Cardiac muscle cell (in vitro differentiated cells and primary cell): Measurements from ENCODE around the gene OR11H1. TPM values are rescaled to one million over a fixed set of nuclear protein-coding genes. Genes with fewer than 3 reads are reported as not detected.
"Not testable (repeated sequence)": the region's sequence is repeated elsewhere in the genome, so short reads cannot be mapped to it uniquely, and the experiment has no call there.

ENCODE experiments used
- DNase-seq, 2 donors: peaks; one replicate each; pipeline versions ENCODE4 v3.0.0 to v3.0.0-alpha.2; 2010 to 2017; ENCODE audit warnings: low read depth in 1 of 2, low spot score in 1 of 2
- H3K27ac ChIP-seq: fragments of 200-600 bp; sonication (generic); 2 replicates; pipeline ENCODE4 v1.5.1; 2016
- H3K27me3 ChIP-seq: fragments of 200-600 bp; sonication (generic); 2 replicates; pipeline ENCODE4 v1.6.0; 2016; ENCODE audit warnings: control low read depth
- H3K36me3 ChIP-seq: fragments of 200-600 bp; sonication (generic); 2 replicates; pipeline ENCODE4 v1.5.1; 2016; ENCODE audit warnings: control low read depth
- H3K4me1 ChIP-seq: fragments of 200-600 bp; sonication (generic); 2 replicates; pipeline ENCODE4 v1.8.1; 2017; ENCODE audit warnings: low read depth, mild to moderate bottlenecking, mixed run types
- H3K4me3 ChIP-seq: fragments of 200-600 bp; sonication (generic); 2 replicates; pipeline ENCODE4 v1.5.1; 2016; ENCODE audit warnings: mild to moderate bottlenecking
- H3K9me3 ChIP-seq: fragments of 200-600 bp; sonication (generic); 2 replicates; pipeline ENCODE4 v1.5.1; 2017; ENCODE audit warnings: low read depth, mild to moderate bottlenecking, control low read depth
- polyA plus RNA-seq: library from polyadenylated mRNA; unstranded; fragments of >200 nt; fragmentation: Nextera tagmentation; extraction: Ambion mirVana; gene quantifications from 2 replicates; pipeline ENCODE4 v1.2.1, GENCODE V29; 2016
- total RNA-seq: library from RNA; depleted of rRNA; stranded (reverse); fragments of >200 nt; gene quantifications from 2 replicates; pipeline ENCODE4 v1.2.3, GENCODE V29; 2016

The OR11H1 gene, protein sequence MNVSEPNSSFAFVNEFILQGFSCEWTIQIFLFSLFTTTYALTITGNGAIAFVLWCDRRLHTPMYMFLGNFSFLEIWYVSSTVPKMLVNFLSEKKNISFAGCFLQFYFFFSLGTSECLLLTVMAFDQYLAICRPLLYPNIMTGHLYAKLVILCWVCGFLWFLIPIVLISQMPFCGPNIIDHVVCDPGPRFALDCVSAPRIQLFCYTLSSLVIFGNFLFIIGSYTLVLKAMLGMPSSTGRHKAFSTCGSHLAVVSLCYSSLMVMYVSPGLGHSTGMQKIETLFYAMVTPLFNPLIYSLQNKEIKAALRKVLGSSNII
- total RNA-seq, result not detected in 2 replicates
- polyA plus RNA-seq, result not detected in 2 replicates

DNA sequence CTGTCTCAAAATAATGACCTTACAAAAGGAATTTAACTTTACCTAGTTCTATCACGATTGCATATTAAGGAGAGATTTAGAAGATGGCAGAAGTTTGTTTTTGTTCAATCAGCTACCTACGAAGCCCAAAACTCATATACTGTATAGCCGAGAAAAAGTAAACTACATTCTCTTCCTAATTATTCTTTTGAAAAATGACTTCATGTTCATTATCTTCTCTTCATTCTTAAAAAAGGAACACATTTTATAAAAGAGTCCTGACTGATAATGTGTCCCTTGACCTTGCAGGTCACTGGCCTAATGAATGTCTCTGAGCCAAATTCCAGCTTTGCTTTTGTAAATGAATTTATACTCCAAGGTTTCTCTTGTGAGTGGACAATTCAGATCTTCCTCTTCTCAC is at the start of gene OR11H1:
TSS of gene OR11H1 (plus strand) at position 301 of the 400 bp plus-strand sequence. CDS start at position 301, 0 bp downstream.
- not testable (repeated sequence) for H3K4me3 ChIP-seq, H3K9me3 ChIP-seq, H3K27ac ChIP-seq, H3K4me1 ChIP-seq, H3K36me3 ChIP-seq, DNase-seq, H3K27me3 ChIP-seq

DNA sequence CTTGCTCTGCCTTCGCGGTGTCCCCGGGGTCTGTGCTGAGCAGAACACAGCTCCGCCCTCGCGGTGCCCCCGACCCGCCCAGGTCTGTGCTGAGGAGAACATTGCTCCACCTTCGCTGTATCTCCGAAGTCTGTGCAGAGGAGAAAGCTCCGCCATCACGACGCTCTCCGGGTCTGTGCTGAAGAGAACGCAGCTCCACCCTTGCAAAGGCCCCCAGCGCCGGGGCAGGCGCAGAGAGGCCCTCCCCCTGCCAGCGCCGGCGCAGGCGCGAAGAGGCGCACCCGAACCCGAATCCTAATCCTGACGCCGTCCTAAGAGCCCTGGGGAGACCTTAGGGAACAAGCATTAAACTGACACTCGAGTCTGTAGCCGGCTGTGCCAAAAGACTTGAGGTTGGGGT is 18.0 kb upstream of the OR11H1 start:
- not testable (repeated sequence) for H3K4me1 ChIP-seq, H3K27me3 ChIP-seq, DNase-seq, H3K27ac ChIP-seq, H3K4me3 ChIP-seq, H3K9me3 ChIP-seq, H3K36me3 ChIP-seq

DNA sequence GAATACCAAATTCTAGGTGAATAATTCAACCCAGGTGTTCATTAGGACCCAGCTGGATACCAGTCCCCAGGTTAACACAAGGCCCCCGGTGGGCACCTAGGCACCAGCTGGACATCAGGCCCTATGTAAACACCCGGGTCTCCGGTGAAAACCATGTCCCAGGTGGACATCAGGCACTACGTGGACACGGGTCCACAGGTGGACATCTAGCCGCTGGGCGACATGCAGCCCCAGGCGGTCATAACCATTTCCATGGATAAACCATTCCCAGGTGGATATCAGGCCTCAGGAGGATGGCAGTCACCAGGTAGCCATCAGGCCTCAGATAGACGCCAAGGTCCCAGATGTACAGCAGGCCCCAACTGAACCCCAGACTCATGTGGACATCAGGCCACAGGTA is 12.1 kb upstream of the OR11H1 start:
- not testable (repeated sequence) for DNase-seq, H3K27me3 ChIP-seq

DNA sequence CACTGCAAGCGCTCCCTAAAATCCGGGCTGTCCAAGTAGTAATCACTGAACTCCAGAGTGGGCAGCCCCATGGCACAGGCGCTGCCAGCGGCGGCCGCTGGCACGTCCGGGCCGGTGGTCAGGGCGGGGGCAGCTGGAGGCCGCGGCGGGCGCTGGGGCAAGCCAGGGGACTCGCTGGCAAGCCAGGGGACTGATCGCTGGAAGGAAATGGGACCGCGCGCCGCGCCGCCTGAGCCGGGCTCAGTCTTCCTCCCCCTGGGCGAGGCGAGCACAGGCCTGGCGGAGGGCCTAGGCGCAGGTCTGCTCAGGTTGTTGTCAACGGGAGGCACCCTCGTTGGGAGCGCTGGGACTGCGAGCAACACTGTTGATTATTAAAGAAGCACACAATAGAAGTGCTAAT is 25.8 kb downstream of the OR11H1 start:
- not testable (repeated sequence) for H3K27ac ChIP-seq, H3K4me3 ChIP-seq, H3K27me3 ChIP-seq, DNase-seq, H3K4me1 ChIP-seq, H3K9me3 ChIP-seq, H3K36me3 ChIP-seq

More for the DNA sequence above, 12.1 kb upstream of the OR11H1 start:
- not testable (repeated sequence) for H3K36me3 ChIP-seq, H3K9me3 ChIP-seq, H3K4me1 ChIP-seq, H3K4me3 ChIP-seq, H3K27ac ChIP-seq

DNA sequence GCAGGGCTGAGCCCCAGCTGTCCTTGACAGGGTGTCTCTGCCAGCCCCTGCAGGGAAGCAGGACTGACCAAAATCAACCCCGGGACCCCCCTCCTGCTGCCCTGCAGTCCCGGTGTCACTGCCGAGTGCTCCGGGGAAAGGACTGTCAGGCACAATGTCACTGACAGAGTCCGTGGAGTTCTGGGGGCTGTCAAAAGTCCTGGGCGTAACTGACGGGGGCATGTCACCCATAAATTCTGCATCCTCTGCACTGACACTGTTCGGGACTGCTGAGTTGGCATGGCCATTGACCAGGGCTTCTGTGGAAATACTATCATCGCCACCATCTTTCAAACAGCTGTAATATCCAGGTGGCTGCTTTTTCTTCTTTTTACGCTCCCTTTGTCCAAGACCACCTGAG is 35.5 kb downstream of the OR11H1 start:
- not testable (repeated sequence) for H3K4me1 ChIP-seq, H3K27me3 ChIP-seq, DNase-seq, H3K36me3 ChIP-seq, H3K9me3 ChIP-seq, H3K4me3 ChIP-seq, H3K27ac ChIP-seq

DNA sequence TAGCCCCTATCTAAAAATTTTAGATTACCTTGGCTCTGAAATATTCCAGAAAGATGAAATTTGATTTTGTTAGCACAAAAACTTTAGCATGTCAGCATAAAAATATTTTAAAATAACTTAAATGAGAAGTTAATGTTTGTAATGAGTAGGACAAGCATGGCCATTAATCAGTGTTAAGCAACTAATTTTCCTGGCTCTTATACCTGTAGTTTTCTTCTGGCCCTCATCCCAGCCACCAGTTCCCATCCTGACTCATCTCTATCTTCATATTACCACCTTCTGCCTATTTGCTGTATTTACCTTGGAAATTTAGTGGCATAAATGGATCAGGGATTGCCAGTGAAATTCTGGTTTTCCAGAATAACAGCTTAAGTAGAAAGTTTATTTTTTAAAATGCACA is 37.1 kb downstream of the OR11H1 start:
- H3K27ac ChIP-seq, H3K36me3 ChIP-seq, H3K4me3 ChIP-seq, H3K9me3 ChIP-seq, H3K27me3 ChIP-seq, H3K4me1 ChIP-seq, DNase-seq: not testable (repeated sequence)

Other genes starting within 250 kb of the OR11H1 start
- gene POTEH, start 161.8 kb downstream of the OR11H1 start, total RNA-seq, result not detected in 2 replicates
- gene POTEH, start 161.8 kb downstream of the OR11H1 start, polyA plus RNA-seq, result not detected in 2 replicates